Measurements from ENCODE around the gene SYTL3.

GRCh38 chr6:158764183-158764849 lies 114.5 kb downstream of the SYTL3 start:
- TF ChIP-seq POLR2A (IDR thresholded peaks at IDR 0.05) = no peak
- no peak for TF ChIP-seq CTCF (IDR thresholded peaks at IDR 0.05)
- TF ChIP-seq EP300 (IDR thresholded peaks at IDR 0.05) = no peak

All from stomach (tissue), 4 donors.